Colon (tissue), 2 donors: ENCODE measurements around the gene TNS4.

Source experiments
- FAIRE-seq: peaks from 2 replicates; lab custom pipeline; 2012; peaks lifted over from hg19 to GRCh38; lab: Jason Lieb, UNC
- donor health status: control.
- donor health status: control.

TNS4 gene

GRCh38 chr17:40433551-40434415, 67.6 kb downstream of the TNS4 start:
- FAIRE-seq: no peak

GRCh38 chr17:40432864-40433528, 68.4 kb downstream of the TNS4 start:
- no peak for FAIRE-seq

GRCh38 chr17:40431231-40431602, 70.2 kb downstream of the TNS4 start:
- FAIRE-seq: no peak

- FAIRE-seq: no peak
Measured at GRCh38 chr17:40430272-40431230, 70.9 kb downstream of the TNS4 start.

- no peak for FAIRE-seq
Measured at GRCh38 chr17:40427002-40427491, 74.4 kb downstream of the TNS4 start.
